Measurements from ENCODE around the gene GRM7. TPM values are rescaled to one million over a fixed set of nuclear protein-coding genes. Genes with fewer than 3 reads are reported as not detected.

The GRM7 gene
- total and polyA plus RNA-seq, 8 donors = 0.05 to 2.2 TPM; not detected in 6

- no peak for DNase-seq
- Histone ChIP-seq H3K27me3 (no peaks in the 10 kb centered on the region), H3K4me1 (no peaks in the 10 kb centered on the region), H3K27ac (no peak overlapping the region), H3K4me3 (no peak overlapping the region), H3K9me3 (no peaks in the 10 kb centered on the region), H3K36me3 (no peaks in the 10 kb centered on the region)
- intact Hi-C loops (cut with DNase I; ENCODE audit: low total_unique reads) = no loop called here
- TF ChIP-seq POLR2A (IDR thresholded peaks at IDR 0.05) = no peak
- WGBS, 5 donors = 82 to 91% (median 83%) methylated on average over 3 of the region's 3 CpGs
Measured at GRCh38 chr3:7029562-7029961, 168.6 kb downstream of the GRM7 start.

DNA sequence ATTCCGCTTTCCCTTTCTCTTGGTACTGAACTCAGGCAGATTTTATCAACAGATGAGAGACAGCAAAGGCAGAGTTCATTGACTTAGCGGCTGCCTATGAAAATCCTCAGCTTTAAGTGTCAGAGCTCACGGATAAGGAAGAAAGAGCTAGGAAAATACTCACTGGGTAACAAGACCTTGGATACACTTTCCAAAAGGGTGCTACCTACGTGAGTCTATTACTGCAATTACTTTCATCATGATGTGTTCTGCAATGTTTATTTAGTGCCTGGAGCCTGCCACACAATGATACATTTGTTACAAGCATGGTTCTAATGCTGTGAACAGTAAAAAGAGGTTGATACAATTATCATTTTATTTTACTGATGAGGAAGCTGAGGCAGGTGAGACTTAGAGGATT is 177.5 kb downstream of the GRM7 start:
- no peaks in the 10 kb centered on the region for H3K4me1 ChIP-seq
- DNase-seq = no peak
- no peaks in the 10 kb centered on the region for H3K27me3 ChIP-seq
- intact Hi-C loops (cut with DNase I; ENCODE audit: low total_unique reads) = no loop called here
- no peaks in the 10 kb centered on the region for H3K9me3 ChIP-seq
- TF ChIP-seq POLR2AphosphoS5 (IDR thresholded peaks at IDR 0.05) (no peak), EP300 (IDR thresholded peaks at IDR 0.05) (no peak), POLR2A (IDR thresholded peaks at IDR 0.05) (no peak)
- TF ChIP-seq, protein P1, sequence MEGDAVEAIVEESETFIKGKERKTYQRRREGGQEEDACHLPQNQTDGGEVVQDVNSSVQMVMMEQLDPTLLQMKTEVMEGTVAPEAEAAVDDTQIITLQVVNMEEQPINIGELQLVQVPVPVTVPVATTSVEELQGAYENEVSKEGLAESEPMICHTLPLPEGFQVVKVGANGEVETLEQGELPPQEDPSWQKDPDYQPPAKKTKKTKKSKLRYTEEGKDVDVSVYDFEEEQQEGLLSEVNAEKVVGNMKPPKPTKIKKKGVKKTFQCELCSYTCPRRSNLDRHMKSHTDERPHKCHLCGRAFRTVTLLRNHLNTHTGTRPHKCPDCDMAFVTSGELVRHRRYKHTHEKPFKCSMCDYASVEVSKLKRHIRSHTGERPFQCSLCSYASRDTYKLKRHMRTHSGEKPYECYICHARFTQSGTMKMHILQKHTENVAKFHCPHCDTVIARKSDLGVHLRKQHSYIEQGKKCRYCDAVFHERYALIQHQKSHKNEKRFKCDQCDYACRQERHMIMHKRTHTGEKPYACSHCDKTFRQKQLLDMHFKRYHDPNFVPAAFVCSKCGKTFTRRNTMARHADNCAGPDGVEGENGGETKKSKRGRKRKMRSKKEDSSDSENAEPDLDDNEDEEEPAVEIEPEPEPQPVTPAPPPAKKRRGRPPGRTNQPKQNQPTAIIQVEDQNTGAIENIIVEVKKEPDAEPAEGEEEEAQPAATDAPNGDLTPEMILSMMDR (IDR thresholded peaks at IDR 0.05) = no peak
- H3K36me3 ChIP-seq = no peaks in the 10 kb centered on the region
- WGBS, 5 donors = 65 to 74% (median 67%) methylated on average over 4 of the region's 4 CpGs
- H3K27ac ChIP-seq = no peak overlapping the region
- no peak overlapping the region for H3K4me3 ChIP-seq

GRCh38 chr3:7062714-7063113 is 201.8 kb downstream of the GRM7 start:
- TF ChIP-seq, protein P1 (IDR thresholded peaks at IDR 0.05) = no peak
- no peak for TF ChIP-seq EP300 (IDR thresholded peaks at IDR 0.05)
- TF ChIP-seq POLR2AphosphoS5 (IDR thresholded peaks at IDR 0.05) = no peak
- no peak for TF ChIP-seq POLR2A (IDR thresholded peaks at IDR 0.05)
- 65 to 80% (median 71%) methylated on average over 1 of the region's 1 CpG for WGBS, 5 donors
- DNase-seq = peak in 1 of 2 donors; percentile 28
- no peaks in the 10 kb centered on the region for H3K36me3 ChIP-seq
- H3K4me3 ChIP-seq = no peak overlapping the region
- no peak overlapping the region for H3K27ac ChIP-seq
- intact Hi-C loops (cut with DNase I; ENCODE audit: low total_unique reads) = no loop called here
- no peaks in the 10 kb centered on the region for H3K27me3 ChIP-seq
- H3K4me1 ChIP-seq = no peaks in the 10 kb centered on the region
- H3K9me3 ChIP-seq = peaks cover 0 to 16% (median 3%) of the 10 kb centered on the region in 4 donors

- no peak for DNase-seq
- intact Hi-C loops (cut with DNase I; ENCODE audit: low total_unique reads) = no loop called here
- peaks cover 0 to 8% (median 3%) of the 10 kb centered on the region in 4 donors for H3K9me3 ChIP-seq
- no peak overlapping the region for H3K4me3 ChIP-seq
- H3K27ac ChIP-seq = no peak overlapping the region
- no peaks in the 10 kb centered on the region for H3K27me3 ChIP-seq
- no peaks in the 10 kb centered on the region for H3K36me3 ChIP-seq
- WGBS, 5 donors = 61 to 79% (median 73%) methylated on average over 6 of the region's 6 CpGs
- no peaks in the 10 kb centered on the region for H3K4me1 ChIP-seq
- TF ChIP-seq, protein P1 (IDR thresholded peaks at IDR 0.05) = no peak
- no peak for TF ChIP-seq POLR2A (IDR thresholded peaks at IDR 0.05)
- TF ChIP-seq POLR2AphosphoS5 (IDR thresholded peaks at IDR 0.05) = no peak
- no peak for TF ChIP-seq EP300 (IDR thresholded peaks at IDR 0.05)
Measured at GRCh38 chr3:7070461-7070860, 209.5 kb downstream of the GRM7 start.

DNA sequence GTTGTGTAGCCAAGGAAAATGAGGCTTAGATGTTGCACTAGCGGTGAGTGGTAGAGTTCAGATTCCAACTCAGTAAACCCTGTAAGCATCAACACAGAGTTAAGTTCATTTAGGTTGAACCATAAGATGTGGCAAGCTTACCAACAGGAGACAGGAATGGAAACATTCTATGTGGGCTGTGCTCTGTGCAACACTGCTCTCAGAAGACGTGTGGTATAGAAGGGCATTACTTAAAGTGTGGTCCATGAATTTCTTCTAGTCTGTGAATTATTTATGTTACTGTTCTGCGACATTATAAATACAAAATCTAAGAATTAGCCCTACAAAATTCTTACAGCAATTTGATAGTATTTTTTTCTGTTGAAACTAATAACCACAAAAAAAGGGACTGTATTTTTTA is 213.3 kb downstream of the GRM7 start:
- intact Hi-C loops (cut with DNase I; ENCODE audit: low total_unique reads) = no loop called here
- Histone ChIP-seq H3K4me1 (no peaks in the 10 kb centered on the region), H3K27ac (no peak overlapping the region), H3K4me3 (no peak overlapping the region), H3K36me3 (no peaks in the 10 kb centered on the region), H3K27me3 (no peaks in the 10 kb centered on the region), H3K9me3 (no peaks in the 10 kb centered on the region)
- no peak for DNase-seq
- TF ChIP-seq POLR2AphosphoS5 (IDR thresholded peaks at IDR 0.05) (no peak), POLR2A (IDR thresholded peaks at IDR 0.05) (no peak), EP300 (IDR thresholded peaks at IDR 0.05) (no peak)
- TF ChIP-seq, protein P1 (IDR thresholded peaks at IDR 0.05) = no peak
- WGBS, 5 donors = 59 to 79% (median 71%) methylated on average over 3 of the region's 3 CpGs
